Upper lobe of right lung (tissue), 1 donor: Measurements from ENCODE around the gene RPL7A. TPM values are rescaled to one million over a fixed set of nuclear protein-coding genes. Genes with fewer than 3 reads are reported as not detected.
A peak's percentile ranks its signal among the peaks of the same experiment; 100 is the strongest.

Experiments used
- ATAC-seq: fragments of 200-7000 bp; cut with Tn5 transposase; one replicate; pipeline ENCODE4 v1.9.1; 2020; ENCODE audit warnings: mild to moderate bottlenecking, moderate library complexity
- DNase-seq: peaks from one replicate; pipeline ENCODE4 v3.0.0-alpha.2; 2020
- H3K27ac ChIP-seq: fragments of 200-600 bp; one replicate; pipeline ENCODE4 v1.8.0; 2022
- H3K27me3 ChIP-seq: fragments of 200-600 bp; one replicate; pipeline ENCODE4 v1.8.0; 2022; ENCODE audit warnings: mild to moderate bottlenecking
- H3K36me3 ChIP-seq: fragments of 200-600 bp; one replicate; pipeline ENCODE4 v1.8.0; 2022
- H3K4me1 ChIP-seq: fragments of 200-600 bp; one replicate; pipeline ENCODE4 v1.8.0; 2022
- H3K4me3 ChIP-seq: fragments of 200-600 bp; one replicate; pipeline ENCODE4 v1.8.0; 2022; ENCODE audit warnings: mild to moderate bottlenecking
- H3K9me3 ChIP-seq: fragments of 200-600 bp; one replicate; pipeline ENCODE4 v1.8.0; 2022
- CTCF ChIP-seq: fragments of 200-600 bp; IDR thresholded peaks from one replicate; pipeline ENCODE4 v1.8.0; 2022; ENCODE audit warnings: antibody characterized with exemption
- intact Hi-C: fragments of 100-400 bp; cut with DNase I; formaldehyde crosslinking; loops from one replicate; pipeline ENCODE4 v1.11.0; 2022
- total RNA-seq: library from RNA; stranded (reverse); fragmentation: NEBNext Ultra II Directional; extraction: Animal tissue kit (Norgen Biotek cat#: 25700); gene quantifications from one replicate; pipeline ENCODE4 v1.2.1, GENCODE V29; 2021
- donor health status: DM: no; HTN: yes; CAD: no; lungs with severe emphysema.

The RPL7A gene
- total RNA-seq, 1 donor from 2014 or later = 1,380 TPM

GRCh38 chr9:133342069-133342406 is 6.0 kb upstream of the RPL7A start:
- no peak for TF ChIP-seq CTCF
- peak overlapping the region; percentile 60 for H3K27ac ChIP-seq
- no peak overlapping the region for H3K4me3 ChIP-seq
- no peak for ATAC-seq
- no peaks in the 10 kb centered on the region for H3K27me3 ChIP-seq
- H3K36me3 ChIP-seq = peaks cover 51% of the 10 kb centered on the region
- H3K9me3 ChIP-seq = no peaks in the 10 kb centered on the region
- peaks cover 16% of the 10 kb centered on the region for H3K4me1 ChIP-seq
- intact Hi-C loops = no loop called here
- no peak for DNase-seq

- Histone ChIP-seq H3K27me3 (no peaks in the 10 kb centered on the region), H3K4me3 (no peak overlapping the region), H3K9me3 (no peaks in the 10 kb centered on the region), H3K4me1 (peaks cover 17% of the 10 kb centered on the region), H3K36me3 (peaks cover 51% of the 10 kb centered on the region), H3K27ac (no peak overlapping the region)
- DNase-seq (no peak), ATAC-seq (no peak)
- intact Hi-C loops = no loop called here
- TF ChIP-seq CTCF = peak; percentile 13
These were observed 5.4 kb upstream of the RPL7A start for GRCh38 chr9:133342570-133342969.

GRCh38 chr9:133344071-133344470 is 3.9 kb upstream of the RPL7A start:
- TF ChIP-seq CTCF = no peak
- DNase-seq = no peak
- H3K36me3 ChIP-seq = peaks cover 53% of the 10 kb centered on the region
- H3K27me3 ChIP-seq = no peaks in the 10 kb centered on the region
- H3K4me3 ChIP-seq = no peak overlapping the region
- no peaks in the 10 kb centered on the region for H3K9me3 ChIP-seq
- no peak for ATAC-seq
- peaks cover 19% of the 10 kb centered on the region for H3K4me1 ChIP-seq
- intact Hi-C loops = no loop called here
- H3K27ac ChIP-seq = no peak overlapping the region

- intact Hi-C loops = no loop called here
- no peak overlapping the region for H3K4me3 ChIP-seq
- no peaks in the 10 kb centered on the region for H3K9me3 ChIP-seq
- no peaks in the 10 kb centered on the region for H3K27me3 ChIP-seq
- peaks cover 62% of the 10 kb centered on the region for H3K36me3 ChIP-seq
- no peak overlapping the region for H3K27ac ChIP-seq
- no peak for TF ChIP-seq CTCF
- DNase-seq (no peak), ATAC-seq (no peak)
- H3K4me1 ChIP-seq = peaks cover 28% of the 10 kb centered on the region
These were observed 3.0 kb upstream of the RPL7A start for GRCh38 chr9:133344979-133345378.

DNA sequence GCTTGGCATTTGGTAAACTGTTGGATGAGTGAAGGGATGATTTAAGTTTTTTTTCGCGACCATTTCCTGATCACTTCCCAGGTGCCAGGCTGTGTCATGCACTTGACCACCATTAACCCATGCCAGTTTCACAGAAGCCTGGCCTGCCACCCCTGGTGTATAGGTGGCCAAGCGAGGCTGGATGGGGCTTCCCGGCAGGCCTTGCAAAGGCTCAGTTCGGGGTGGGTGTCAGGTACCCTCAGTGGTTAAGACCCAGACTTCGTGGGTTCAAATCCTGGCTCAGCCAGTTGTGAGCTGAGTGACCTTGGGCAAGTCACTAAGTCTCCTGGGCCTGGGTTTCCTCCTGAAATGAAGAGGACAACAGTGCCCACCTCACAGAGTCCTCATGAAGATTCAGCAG is 2.4 kb upstream of the RPL7A start:
- ATAC-seq = no peak
- intact Hi-C loops = no loop called here
- no peak for DNase-seq
- Histone ChIP-seq H3K27me3 (no peaks in the 10 kb centered on the region), H3K36me3 (peaks cover 66% of the 10 kb centered on the region), H3K27ac (no peak overlapping the region), H3K9me3 (no peaks in the 10 kb centered on the region), H3K4me3 (no peak overlapping the region), H3K4me1 (peaks cover 26% of the 10 kb centered on the region)
- no peak for TF ChIP-seq CTCF

DNA sequence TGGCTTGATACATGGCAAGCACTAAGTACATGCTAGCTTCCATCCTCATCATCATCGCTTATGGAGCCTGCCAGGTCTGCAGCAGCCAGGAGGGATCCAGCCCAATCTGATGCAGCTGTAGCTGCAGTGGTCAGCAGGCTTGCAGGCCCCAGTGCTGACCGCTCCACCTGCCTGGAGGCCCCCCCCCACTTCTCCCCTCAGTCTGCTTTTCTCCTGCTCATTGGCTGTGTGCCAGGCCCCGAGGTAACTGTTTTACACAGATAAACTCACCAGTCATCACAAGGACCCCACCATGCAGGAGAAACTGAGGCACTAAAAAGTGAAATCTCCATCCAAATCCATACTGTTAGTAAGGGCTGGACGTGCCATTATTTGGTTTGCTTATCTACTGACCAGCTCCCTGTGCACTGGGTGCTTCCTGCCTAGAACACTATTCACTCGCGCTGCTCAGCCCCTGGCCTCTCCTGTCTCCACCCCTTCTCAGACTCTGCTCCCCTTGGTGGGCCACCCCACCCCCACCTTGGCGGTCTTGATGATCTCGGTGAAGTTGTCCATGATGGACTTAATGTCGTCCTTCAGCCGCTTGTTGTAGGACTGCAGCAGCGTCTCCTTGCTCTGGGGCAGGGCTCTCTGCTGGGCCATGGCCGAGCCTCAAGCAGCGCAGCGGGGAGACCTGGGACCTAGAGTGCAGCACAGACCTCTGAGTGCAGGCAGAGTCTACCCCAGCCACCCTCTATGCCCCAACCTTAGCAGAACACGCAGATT is 1.8 kb upstream of the RPL7A start:
- no peak for TF ChIP-seq CTCF
- Histone ChIP-seq H3K27ac (peak overlapping the region; percentile 94), H3K4me3 (peak overlapping the region; percentile 94), H3K4me1 (peaks cover 24% of the 10 kb centered on the region), H3K27me3 (no peaks in the 10 kb centered on the region), H3K36me3 (peaks cover 66% of the 10 kb centered on the region), H3K9me3 (no peaks in the 10 kb centered on the region)
- intact Hi-C loops = no loop called here
- no peak for DNase-seq
- ATAC-seq = no peak
